Activated T-cell treated with anti-CD3 and anti-CD28 coated beads for 48 hours (primary cell): ENCODE results near the gene RSKR.
"Not testable (repeated sequence)": the region's sequence is repeated elsewhere in the genome, so short reads cannot be mapped to it uniquely, and the experiment has no call there.

ENCODE experiments used
- DNase-seq: peaks from one replicate; pipeline ENCODE4 v3.0.0-alpha.2; 2020; ENCODE audit warnings: low read depth

Gene RSKR, protein sequence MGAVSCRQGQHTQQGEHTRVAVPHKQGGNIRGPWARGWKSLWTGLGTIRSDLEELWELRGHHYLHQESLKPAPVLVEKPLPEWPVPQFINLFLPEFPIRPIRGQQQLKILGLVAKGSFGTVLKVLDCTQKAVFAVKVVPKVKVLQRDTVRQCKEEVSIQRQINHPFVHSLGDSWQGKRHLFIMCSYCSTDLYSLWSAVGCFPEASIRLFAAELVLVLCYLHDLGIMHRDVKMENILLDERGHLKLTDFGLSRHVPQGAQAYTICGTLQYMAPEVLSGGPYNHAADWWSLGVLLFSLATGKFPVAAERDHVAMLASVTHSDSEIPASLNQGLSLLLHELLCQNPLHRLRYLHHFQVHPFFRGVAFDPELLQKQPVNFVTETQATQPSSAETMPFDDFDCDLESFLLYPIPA

GRCh38 chr17:28613931-28614381 lies at the start of gene RSKR:
Gene RSKR, minus strand, starts transcription at chr17:28614185. Its CDS starts 24 bp downstream, at chr17:28614161.
- DNase-seq: no peak

DNA sequence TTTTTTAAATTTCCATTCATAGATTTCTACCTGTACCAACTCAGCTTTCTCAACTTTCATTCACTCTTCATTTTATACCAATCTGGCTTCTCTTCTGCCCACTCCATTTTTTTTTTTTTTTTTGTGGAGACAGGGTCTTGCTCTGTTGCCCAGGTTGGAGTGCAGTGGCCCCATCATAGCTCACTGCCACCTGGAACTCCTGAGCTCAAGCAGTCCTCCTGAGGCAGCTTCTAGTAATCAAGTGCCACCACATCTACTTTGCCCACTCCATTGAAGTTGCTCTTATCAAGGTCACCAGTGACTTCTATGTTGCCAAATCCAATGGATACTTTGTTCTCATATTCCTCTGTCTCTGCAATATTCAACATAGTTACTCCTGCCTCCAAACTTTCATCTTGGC lies 49.7 kb upstream of the RSKR start:
- no peak for DNase-seq

DNA sequence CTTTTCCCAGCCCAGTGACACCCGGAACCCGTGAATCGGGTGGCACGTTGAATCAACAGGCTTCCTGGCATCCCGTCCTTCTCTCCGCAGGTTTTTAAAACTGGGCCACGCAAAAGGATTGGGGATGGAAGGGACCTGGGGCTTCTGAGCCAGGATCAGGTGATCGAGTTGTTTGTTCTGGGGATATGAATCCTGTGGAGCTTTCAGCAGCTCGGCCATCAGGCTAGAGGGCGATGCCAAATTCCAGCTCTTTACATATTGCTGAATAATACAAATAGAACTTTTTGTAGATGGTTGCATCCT lies 48.5 kb upstream of the RSKR start:
- no peak for DNase-seq

- peak; percentile 93 for DNase-seq
These were observed 47.9 kb upstream of the RSKR start, which contains the start of the genes SDF2 and SUPT6H for GRCh38 chr17:28661635-28662526. Gene SDF2, minus strand, starts transcription at chr17:28661906. Its CDS starts 30 bp downstream, at chr17:28661876. Gene SUPT6H, plus strand, starts transcription at chr17:28662205. Its CDS starts 11,197 bp downstream, at chr17:28673402.

DNA sequence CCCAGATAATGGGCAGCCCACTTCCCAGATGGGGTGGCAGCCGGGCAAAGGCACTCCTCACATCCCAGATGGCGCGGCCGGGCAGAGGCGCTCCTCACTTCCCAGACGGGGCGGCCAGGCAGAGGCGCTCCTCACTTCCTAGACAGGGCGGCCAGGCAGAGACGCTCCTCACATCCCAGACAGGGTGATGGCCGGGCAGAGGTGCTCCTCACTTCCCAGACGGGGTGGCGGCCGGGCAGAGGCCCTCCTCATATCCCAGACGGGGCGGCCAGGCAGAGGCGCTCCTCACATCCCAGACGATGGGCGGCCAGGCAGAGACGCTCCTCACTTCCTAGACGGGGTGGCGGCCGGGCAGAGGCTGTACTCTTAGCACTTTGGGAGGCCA lies 45.5 kb upstream of the RSKR start:
- DNase-seq: not testable (repeated sequence)

DNA sequence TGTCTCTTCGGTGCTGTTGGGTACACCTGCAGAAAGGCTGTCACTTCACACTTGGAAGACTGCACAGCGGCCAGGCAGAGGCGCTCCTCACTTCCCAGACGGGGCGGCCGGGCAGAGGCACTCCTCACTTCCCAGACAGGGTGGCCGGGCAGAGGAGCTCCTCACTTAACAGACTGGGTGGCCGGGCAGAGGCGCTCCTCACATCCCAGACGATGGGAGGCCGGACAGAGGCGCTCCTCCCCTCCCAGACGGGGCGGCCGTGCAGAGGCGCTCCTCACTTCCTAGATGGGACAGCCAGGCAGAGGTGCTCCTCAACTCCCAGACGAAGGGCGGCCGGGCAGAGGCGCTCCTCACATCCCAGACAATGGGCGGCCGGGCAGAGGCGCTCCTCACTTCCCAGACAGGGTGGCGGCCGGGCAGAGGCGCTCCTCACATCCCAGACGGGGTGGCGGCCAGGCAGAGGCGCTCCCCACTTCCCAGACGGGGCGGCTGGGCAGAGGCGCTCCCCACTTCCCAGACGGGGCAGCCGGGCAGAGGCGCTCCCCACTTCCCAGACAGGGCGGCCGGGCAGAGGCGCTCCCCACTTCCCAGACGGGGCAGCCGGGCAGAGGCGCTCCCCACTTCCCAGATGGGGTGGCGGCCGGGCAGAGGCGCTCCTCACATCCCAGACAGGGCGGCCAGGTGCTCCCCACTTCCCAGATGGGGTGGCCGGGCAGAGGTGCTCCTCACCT lies 44.9 kb upstream of the RSKR start:
- not testable (repeated sequence) for DNase-seq

- not testable (repeated sequence) for DNase-seq
These were observed 44.4 kb upstream of the RSKR start for GRCh38 chr17:28658342-28658741.

- DNase-seq: no peak
These were observed 43.8 kb upstream of the RSKR start for GRCh38 chr17:28657756-28658155.

- no peak for DNase-seq
These were observed 41.2 kb upstream of the RSKR start for GRCh38 chr17:28655160-28655559.

- DNase-seq: no peak
These were observed 34.7 kb upstream of the RSKR start for GRCh38 chr17:28648698-28649097.

- DNase-seq: no peak
These were observed 32.2 kb upstream of the RSKR start for GRCh38 chr17:28646039-28646754.

- DNase-seq: no peak
These were observed 31.6 kb upstream of the RSKR start for GRCh38 chr17:28645576-28645939.

DNA sequence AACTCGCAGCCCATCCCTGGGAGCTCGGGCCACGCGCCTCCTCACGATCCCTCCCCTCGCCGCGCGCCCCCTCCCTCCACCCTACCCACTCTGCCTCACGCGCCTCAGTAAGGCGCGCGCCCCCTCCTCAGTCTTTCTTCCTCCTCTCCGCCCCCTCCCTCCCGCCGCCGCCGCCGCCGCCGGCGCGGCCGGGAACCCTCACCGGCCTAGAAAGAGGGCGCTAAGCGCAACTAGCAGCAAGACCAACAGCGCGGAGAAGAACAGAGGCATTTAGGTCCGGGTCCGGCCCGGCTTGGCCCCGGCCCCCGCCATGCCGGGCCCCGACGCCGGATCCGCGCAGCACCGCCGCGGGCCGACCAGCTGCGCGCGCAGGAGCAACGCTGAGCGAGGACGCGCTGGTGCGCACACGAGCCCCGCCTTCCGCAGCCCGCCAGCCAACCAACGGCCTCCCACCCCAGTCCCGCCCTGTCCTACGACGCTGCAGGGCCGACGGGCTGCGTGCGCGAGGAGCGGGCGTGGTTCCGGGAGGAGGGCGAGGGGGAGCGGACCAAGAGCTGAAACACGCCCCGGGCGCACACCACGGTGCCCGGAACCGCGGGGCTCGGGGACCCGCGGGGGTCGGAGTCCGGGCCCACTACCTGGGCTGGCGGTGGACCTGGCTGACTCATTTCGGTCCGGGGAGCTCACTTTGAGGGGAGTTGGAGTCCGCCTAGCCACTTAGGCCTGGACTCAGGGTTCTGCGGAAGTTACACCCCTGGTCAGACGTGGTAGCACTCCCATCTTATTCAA lies 31.0 kb upstream of the RSKR start, which contains the start of gene BLTP2:
Gene BLTP2, minus strand, starts transcription at position 372 of the 789 bp plus-strand sequence. Its CDS starts 102 bp downstream, at position 270.
- DNase-seq: peak; percentile 96

DNA sequence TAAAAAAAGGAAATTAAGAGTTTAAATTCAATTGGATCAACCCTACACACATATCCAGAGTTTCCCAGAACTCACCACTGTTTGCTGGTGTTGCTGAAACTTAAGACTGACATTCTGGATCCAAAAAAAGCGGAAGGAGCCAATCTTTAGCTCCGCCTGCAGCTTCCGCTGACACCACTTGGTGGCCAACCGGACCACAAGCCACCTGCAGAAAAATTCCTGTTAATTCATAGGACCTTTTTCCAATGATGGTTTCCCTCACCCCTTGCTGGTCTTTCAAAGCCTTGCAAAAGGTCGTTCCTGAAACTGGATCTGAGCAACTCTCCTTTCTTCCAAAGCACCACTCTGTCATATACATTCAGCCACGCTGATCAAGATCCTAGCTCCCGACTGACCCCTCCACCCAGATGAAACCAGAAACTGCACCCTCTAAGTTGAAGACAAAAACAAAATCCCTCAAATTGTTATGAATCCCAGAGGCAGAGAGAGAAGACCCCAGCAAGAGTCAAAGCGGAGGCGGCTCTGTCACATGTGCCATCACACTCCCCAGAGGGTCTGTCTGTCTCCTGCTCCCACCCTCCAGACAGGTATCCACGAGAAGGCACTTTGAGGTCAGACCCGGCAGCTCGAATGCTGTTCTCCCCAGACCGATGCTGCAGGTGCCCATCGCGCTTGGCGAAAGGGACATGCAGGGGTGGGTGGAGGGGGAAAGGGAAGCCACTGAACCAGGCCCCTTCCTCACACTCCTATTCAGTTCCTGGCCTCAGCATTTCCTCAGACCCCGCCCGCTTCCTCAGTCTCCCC lies 30.2 kb upstream of the RSKR start:
- no peak for DNase-seq

DNA sequence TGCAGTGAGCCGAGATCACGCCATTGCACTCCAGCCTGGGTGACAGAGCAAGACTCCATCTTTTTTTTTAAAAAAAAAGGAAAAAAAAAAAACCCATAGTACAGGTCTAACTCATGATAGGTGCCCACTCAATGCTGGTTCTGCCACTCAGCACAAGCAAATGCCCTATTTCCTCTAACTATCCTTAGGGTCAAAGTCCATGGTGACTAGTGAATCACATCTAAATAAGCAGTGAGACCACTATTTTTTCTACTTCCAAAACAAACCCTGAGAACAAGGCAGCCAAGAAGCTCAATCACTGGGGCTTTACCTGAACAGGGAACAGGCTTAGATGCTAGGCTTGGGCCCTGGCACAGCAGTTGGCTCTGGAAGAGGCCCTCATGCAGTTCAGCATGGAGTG lies 27.6 kb upstream of the RSKR start:
- no peak for DNase-seq

DNA sequence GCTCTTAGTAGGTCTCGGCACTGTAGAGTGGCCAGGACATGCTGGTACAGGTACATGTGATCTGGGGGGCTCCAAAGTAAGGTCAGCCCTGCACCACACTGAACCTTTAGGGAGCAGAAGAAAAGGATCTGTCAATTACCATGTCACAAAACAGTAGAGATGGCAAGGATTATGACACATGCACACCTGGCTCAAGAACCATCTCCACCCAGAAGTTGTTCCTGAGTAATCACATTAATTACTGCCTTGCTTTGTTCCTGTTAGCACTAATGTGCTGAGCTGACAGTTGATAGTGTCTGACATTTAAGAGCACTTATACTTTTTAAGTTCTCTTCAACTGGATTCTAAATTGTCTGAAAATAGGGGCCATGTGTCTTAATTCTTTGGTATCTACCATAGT lies 21.5 kb upstream of the RSKR start:
- no peak for DNase-seq

- no peak for DNase-seq
These were observed 20.4 kb upstream of the RSKR start for GRCh38 chr17:28634206-28634865.

DNA sequence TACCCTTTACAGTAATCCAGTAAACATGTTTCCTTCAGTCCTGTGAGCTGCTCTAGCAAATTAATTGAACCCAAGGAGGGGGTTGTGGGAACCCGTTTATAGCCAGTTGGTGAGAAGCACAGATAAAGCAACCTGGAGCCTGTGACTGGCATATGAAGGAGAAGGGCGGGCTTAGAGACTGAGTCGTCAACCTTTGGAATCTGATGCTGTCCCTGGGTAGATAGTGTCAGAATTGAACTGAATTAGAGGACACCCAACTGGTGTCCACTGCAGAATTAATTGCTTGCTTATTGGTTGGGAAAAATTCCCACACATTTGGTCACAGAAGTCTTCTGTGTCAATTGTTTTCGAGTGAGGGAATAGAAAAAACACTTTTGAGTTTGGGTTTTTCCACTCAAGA lies 12.8 kb upstream of the RSKR start:
- DNase-seq: no peak

DNA sequence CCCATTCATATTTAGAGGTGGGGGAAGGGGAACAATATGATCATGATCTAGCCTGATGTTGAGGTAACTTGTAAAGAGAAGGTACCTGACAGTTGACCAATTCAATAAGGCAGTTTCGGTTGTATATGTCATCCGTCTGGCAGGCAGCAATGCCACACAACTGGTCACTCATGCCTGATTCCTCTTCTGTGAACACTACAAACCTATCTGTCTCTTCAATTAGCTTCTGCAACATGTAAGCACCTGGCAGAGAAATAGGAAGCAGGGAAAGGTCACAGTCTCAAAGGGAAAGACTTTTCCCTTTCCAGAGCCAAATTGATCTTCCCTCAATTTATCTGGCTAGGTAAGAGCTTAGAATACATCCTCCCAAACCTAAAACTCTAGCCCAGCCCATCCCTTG lies 10.2 kb upstream of the RSKR start:
- no peak for DNase-seq
